IgD-negative memory B cell (primary cell): ENCODE data around the gene ARRB1. TPM values are rescaled to one million over a fixed set of nuclear protein-coding genes. Genes with fewer than 3 reads are reported as not detected.
A peak's percentile ranks its signal among the peaks of the same experiment; 100 is the strongest.

ENCODE experiments used
- H3K27ac Mint-ChIP-seq, 3 donors: one replicate each; pipeline ENCODE4 v1.8.0; 2020 to 2022; ENCODE audit warnings: mild to moderate bottlenecking in 3 of 3, mixed read lengths in 3 of 3, moderate library complexity in 1 of 3
- H3K27me3 Mint-ChIP-seq: one replicate; pipeline ENCODE4 v1.8.0; 2021; ENCODE audit warnings: mixed read lengths
- H3K36me3 Mint-ChIP-seq: one replicate; pipeline ENCODE4 v1.8.0; 2020; ENCODE audit warnings: mild to moderate bottlenecking, mixed read lengths
- H3K4me1 Mint-ChIP-seq, 3 donors: one replicate each; pipeline ENCODE4 v1.8.0; 2020 to 2022; ENCODE audit warnings: mixed read lengths in 3 of 3, mild to moderate bottlenecking in 1 of 3
- H3K4me3 Mint-ChIP-seq, 4 donors: one replicate each; pipeline ENCODE4 v1.8.0; 2020 to 2022; ENCODE audit warnings: mild to moderate bottlenecking in 4 of 4, mixed read lengths in 4 of 4, moderate library complexity in 3 of 4
- H3K9me3 Mint-ChIP-seq, 3 donors: one replicate each; pipeline ENCODE4 v1.8.0; 2020 to 2021; ENCODE audit warnings: mixed read lengths in 3 of 3, mild to moderate bottlenecking in 1 of 3
- polyA plus RNA-seq: library from polyadenylated mRNA; unstranded; fragments of 300-500 nt; fragmentation: Illumina TruSeq; gene quantifications from one replicate; pipeline ENCODE4 v1.2.3, GENCODE V29; 2021

The ARRB1 gene
- polyA plus RNA-seq, 1 donor from 2014 or later = 3.0 TPM

DNA sequence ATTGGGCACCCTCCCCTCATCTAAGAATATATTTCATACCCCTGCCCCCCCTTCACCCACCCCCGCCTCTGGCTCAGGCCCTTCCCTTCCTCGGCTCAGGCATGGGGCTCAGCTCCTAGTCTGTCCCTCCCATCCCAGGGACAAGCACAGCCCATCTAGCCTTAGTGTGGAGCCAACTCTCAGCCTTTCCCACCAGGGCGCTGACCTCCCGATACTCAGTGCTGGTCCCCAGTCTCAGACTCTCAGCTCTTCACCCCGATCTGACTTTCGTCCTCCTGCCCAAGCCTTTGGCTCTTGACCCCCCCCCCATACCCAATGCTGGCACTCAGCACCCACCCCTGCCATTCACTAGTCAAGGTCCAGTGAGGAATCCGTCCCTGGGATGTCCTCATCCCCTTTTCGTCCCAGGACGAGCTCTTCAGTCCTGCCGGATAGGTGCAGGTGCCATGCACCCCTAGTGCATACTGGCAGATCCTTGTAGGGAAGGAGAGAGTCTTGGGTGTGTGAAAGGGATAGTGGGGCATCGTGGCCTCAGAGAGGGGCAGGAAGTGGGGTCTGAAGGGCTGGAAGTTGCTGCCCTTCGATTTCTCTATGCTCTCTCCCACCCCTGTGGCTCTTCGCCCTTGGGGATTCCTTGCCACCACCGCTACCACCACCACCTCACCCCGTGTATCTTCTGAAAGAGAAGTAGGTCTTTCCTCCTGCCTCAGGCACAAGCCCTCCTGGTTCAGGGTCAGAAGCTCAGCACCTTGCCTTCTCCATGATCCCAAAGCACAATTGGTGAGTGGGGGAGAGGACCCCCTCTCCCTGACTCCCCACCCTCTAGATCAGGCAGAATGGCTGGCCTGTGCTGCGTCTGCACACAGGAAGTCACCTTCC, 108.5 kb downstream of the ARRB1 start:
- H3K27me3 Mint-ChIP-seq = peaks cover 33% of the 10 kb centered on the region

DNA sequence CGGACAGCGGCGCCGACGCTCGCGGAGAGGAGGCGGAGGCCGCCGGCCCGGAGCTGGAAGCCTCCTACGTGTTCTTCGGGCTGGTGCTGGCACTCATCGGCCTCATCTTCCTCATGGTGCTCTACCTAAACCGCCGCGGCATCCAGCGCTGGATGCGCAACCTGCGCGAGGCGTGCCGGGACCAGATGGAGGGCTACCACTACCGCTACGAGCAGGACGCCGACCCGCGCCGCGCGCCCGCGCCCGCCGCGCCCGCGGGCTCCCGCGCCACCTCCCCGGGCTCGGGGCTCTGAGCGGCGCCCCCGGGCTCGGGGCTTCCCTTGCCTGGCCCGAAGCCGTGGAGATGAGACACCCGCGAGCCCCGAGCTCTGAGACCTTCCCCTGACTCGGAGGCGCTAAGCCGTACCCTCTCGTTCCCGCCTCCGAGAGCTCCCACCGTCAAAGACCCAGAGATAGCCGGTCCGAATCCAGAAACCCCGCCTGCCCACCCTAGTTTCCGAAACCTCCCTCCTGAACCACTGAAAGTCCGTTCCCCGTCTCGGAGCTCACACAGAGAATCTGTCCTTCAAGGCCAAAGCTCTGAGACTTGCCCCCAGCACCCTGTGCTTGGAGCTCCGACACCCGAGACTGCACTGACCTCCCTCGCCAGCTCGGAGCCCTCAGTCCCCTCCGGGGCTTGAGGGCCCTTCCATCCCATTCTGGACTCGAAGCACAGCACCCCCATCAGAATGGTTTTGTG, 109.4 kb downstream of the ARRB1 start:
- Mint-ChIP-seq H3K36me3 (no peaks in the 10 kb centered on the region), H3K4me3 (peak overlapping the region; percentile 68 to 89 (median 79)), H3K27me3 (peaks cover 42% of the 10 kb centered on the region), H3K27ac (no peak overlapping the region), H3K9me3 (no peaks in the 10 kb centered on the region), H3K4me1 (peaks cover 0 to 6% (median 2%) of the 10 kb centered on the region in 3 donors)

More for the DNA sequence above, 108.5 kb downstream of the ARRB1 start:
- Mint-ChIP-seq H3K27ac (peak overlapping the region in 1 of 3 donors; percentile 62), H3K4me3 (peak overlapping the region; percentile 50 to 89 (median 70)), H3K4me1 (peaks cover 0 to 4% (median 2%) of the 10 kb centered on the region in 3 donors), H3K36me3 (no peaks in the 10 kb centered on the region), H3K9me3 (no peaks in the 10 kb centered on the region)

DNA sequence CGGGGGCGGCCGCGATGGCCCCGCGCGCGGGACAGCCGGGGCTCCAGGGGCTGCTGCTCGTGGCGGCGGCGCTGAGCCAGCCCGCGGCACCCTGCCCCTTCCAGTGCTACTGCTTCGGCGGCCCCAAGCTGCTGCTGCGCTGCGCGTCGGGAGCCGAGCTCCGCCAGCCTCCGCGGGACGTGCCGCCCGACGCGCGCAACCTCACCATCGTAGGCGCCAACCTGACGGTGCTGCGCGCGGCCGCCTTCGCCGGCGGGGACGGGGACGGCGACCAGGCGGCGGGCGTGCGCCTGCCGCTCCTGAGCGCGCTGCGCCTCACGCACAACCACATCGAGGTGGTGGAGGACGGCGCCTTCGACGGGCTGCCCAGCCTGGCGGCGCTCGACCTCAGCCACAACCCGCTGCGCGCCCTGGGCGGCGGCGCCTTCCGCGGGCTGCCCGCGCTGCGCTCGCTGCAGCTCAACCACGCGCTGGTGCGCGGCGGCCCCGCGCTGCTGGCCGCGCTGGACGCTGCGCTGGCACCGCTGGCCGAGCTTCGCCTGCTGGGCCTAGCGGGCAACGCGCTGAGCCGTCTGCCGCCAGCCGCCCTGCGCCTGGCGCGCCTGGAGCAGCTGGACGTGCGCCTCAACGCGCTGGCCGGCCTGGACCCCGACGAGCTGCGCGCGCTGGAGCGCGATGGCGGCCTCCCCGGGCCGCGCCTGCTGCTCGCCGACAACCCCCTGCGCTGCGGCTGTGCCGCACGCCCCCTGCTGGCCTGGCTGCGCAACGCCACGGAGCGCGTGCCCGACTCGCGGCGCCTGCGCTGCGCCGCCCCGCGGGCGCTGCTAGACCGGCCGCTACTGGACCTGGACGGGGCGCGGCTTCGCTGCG, 110.2 kb downstream of the ARRB1 start:
- Mint-ChIP-seq H3K9me3 (no peaks in the 10 kb centered on the region), H3K27me3 (peaks cover 46% of the 10 kb centered on the region), H3K4me1 (peaks cover 0 to 6% (median 2%) of the 10 kb centered on the region in 3 donors), H3K4me3 (peak overlapping the region in 3 of 4 donors; percentile 61 to 88 (median 87)), H3K36me3 (no peaks in the 10 kb centered on the region), H3K27ac (no peak overlapping the region)

- Mint-ChIP-seq H3K36me3 (no peaks in the 10 kb centered on the region), H3K27ac (no peak within 1 kb of the TSS), H3K27me3 (peaks cover 53% of the 10 kb centered on the region), H3K4me3 (peak within 1 kb of the TSS in 3 of 4 donors; percentile 34 to 83 (median 78)), H3K4me1 (peaks cover 0 to 6% (median 2%) of the 10 kb centered on the region in 3 donors), H3K9me3 (no peaks in the 10 kb centered on the region)
Measured at GRCh38 chr11:75240311-75241035, 111.0 kb downstream of the ARRB1 start, which contains the start of gene TPBGL. Gene TPBGL (plus strand): TSS chr11:75240774. CDS start chr11:75241050, 276 bp downstream.

DNA sequence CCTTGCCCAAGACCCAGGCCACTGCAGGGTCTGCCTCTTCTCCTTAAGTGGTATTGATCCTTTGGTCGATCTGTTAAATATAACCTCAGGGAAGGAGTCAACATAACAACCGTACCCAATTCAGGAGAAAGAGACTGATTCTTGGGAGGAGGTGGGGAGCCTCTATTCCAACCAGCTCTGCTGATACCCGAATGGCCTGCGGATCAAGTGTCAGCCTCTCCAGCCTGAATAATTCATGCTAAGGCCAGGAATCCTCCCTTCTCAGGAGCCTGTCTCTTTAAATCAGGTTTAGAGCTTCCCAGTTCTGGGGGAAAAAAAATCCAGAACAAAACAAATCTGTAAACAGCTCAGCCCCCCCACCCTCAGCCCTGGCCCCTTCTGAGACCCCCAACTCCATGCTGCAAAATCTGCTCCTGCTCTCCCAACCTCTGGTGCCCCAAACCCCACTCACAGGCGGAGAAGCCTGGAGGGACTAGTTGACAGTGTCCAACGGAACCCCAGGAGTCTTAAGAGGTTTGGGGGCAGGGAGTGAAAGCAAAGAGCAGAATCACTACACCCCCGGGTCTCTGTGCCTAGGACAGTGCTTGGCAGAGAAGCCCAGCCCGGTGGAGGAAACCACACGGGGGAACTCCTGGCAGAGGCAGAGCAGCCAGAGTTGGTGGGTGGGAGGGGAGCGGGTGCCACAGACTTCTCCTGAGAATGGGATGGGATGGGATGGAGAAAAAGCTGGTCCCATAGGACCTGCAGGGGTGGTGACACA, 111.8 kb downstream of the ARRB1 start:
- Mint-ChIP-seq H3K4me1 (peaks cover 0 to 6% (median 2%) of the 10 kb centered on the region in 3 donors), H3K4me3 (peak overlapping the region in 2 of 4 donors; percentile 34 to 78), H3K27me3 (peaks cover 54% of the 10 kb centered on the region), H3K27ac (no peak overlapping the region), H3K36me3 (no peaks in the 10 kb centered on the region), H3K9me3 (no peaks in the 10 kb centered on the region)

DNA sequence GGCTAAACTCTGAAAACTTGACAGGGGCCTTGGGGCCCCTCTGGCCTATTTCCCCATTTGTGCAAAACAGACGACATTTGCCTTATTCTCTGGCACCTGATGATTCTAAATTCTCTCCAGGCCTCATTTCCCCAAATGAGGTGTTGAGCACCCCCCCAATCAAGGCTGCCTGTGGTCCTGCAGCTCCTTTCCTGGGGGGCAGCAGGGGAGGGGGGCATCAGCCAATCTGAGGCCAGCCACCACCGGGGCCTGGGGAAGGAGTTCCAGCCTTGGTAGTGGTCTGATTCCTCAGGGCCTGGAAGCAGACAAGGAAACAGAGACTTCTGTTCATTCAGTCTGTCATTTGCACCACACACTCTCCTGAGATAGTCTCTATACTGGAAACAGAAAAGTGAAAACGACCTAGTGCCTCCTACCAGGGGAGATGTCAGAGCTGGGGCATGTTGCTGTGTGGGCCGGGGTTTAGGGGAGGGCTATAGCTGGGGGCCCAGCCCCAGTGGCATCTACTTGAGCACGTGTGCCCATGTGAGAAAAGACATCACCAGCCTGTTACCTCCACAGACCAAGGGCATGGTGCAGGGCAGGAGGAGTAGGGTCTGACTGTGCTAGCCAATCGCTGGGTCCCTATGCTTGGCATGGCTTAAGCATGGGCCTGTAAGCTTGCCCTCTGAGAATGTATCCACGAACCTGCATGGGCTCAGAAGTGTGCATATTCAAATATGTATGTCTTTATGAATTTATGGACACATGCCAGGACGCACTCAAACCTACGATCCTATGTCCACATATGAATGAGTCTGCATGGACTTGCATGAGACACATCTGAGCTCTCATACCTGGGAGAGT, 112.6 kb downstream of the ARRB1 start:
- H3K9me3 Mint-ChIP-seq = peaks cover 0 to 4% (median 0%) of the 10 kb centered on the region in 3 donors
- H3K27me3 Mint-ChIP-seq = peaks cover 54% of the 10 kb centered on the region
- H3K36me3 Mint-ChIP-seq = no peaks in the 10 kb centered on the region
- H3K27ac Mint-ChIP-seq = no peak overlapping the region
- H3K4me1 Mint-ChIP-seq = peaks cover 0 to 6% (median 2%) of the 10 kb centered on the region in 3 donors
- H3K4me3 Mint-ChIP-seq = peak overlapping the region in 2 of 4 donors; percentile 14 to 36

DNA sequence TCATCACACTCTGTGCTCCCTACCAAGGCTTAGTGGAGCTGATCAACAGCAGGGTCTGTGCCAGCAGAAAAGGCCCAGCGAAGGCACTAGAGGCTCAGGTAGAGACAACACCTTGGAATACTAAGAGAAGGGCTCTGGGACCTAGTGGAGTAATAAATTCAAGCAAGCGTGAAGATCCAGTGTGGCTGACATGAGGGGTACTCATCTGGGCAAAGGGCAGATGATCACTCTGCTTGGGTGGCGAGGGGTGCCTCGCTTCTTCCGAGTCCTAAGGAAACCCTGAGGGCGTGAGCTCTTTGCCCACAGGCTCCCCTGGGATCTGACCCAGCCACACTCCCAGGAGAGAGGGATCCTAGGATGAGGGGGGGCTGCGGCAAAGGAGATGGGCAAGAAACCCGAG, 114.4 kb downstream of the ARRB1 start:
- peaks cover 0 to 4% (median 0%) of the 10 kb centered on the region in 3 donors for H3K4me1 Mint-ChIP-seq
- no peaks in the 10 kb centered on the region for H3K36me3 Mint-ChIP-seq
- no peak overlapping the region for H3K4me3 Mint-ChIP-seq
- peaks cover 0 to 4% (median 0%) of the 10 kb centered on the region in 3 donors for H3K9me3 Mint-ChIP-seq
- peaks cover 45% of the 10 kb centered on the region for H3K27me3 Mint-ChIP-seq
- no peak overlapping the region for H3K27ac Mint-ChIP-seq

DNA sequence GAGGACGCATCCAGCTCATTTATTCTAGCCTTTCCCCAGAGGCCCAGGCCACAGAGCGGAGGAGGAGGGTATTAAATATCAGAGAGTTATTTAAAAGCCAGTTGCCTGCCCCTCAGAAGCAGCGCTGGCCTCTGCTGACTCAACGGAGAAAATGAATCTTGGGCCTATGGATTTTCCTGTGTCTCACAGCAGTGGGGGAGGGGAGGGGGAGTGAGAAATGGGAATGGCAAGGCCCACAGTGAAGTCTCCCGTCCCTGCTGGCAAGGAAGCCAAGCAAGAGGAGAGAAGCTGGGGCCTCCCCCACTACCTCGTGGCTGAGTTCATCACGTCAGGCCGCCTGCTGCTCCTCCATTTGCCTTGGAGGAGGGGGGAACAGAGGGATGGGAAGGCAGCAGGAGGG, 115.4 kb downstream of the ARRB1 start:
- no peaks in the 10 kb centered on the region for H3K36me3 Mint-ChIP-seq
- no peak overlapping the region for H3K27ac Mint-ChIP-seq
- peaks cover 0 to 4% (median 0%) of the 10 kb centered on the region in 3 donors for H3K9me3 Mint-ChIP-seq
- peaks cover 44% of the 10 kb centered on the region for H3K27me3 Mint-ChIP-seq
- peaks cover 0 to 4% (median 0%) of the 10 kb centered on the region in 3 donors for H3K4me1 Mint-ChIP-seq
- no peak overlapping the region for H3K4me3 Mint-ChIP-seq

DNA sequence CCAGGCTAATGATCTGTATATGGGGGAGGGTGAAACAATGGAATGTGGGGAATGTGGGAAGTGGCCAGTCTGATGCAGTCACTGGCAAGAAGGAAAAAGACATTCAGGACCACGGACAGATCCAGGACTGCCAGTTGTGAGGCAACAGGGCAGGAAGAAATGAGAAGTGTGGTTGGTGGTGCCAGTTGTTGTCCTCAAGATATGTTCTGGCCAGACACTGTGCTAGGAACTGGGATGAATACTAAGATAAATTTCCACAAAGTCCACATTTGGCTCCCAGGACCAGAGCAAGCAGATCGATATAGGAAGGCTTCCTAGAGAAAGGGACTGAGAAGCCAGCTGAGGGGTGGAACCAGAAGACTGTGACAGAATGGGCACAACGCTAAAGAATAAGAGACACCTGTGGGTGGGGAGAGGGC, 117.7 kb downstream of the ARRB1 start:
- H3K4me1 Mint-ChIP-seq = peaks cover 0 to 4% (median 0%) of the 10 kb centered on the region in 3 donors
- H3K9me3 Mint-ChIP-seq = peaks cover 0 to 4% (median 0%) of the 10 kb centered on the region in 3 donors
- no peak overlapping the region for H3K27ac Mint-ChIP-seq
- peaks cover 37% of the 10 kb centered on the region for H3K27me3 Mint-ChIP-seq
- H3K36me3 Mint-ChIP-seq = peaks cover 2% of the 10 kb centered on the region
- H3K4me3 Mint-ChIP-seq = no peak overlapping the region

DNA sequence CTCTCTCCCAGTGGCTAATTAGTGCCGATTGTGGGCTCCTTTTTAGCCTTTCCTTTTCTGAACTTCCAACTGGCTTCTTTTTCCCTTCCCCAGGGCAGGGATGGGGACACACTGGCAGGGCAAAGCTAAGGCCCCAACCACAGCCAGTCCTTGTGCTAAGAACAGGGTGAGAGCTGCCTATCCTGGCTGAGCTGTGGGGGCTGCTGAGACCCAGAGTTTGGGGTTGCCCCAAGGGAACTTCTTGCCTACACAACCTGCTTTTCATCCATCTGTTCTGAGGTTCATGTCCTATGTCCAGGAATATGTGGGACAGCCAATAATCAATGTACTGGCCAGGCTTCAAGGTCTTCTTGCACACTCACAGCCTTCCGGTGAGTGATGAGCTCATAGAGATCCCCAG, 120.8 kb downstream of the ARRB1 start:
- H3K36me3 Mint-ChIP-seq = peaks cover 2% of the 10 kb centered on the region
- peaks cover 0 to 1% (median 0%) of the 10 kb centered on the region in 3 donors for H3K4me1 Mint-ChIP-seq
- no peak overlapping the region for H3K27ac Mint-ChIP-seq
- H3K4me3 Mint-ChIP-seq = peak overlapping the region in 1 of 4 donors; percentile 21
- peaks cover 0 to 4% (median 0%) of the 10 kb centered on the region in 3 donors for H3K9me3 Mint-ChIP-seq
- peaks cover 19% of the 10 kb centered on the region for H3K27me3 Mint-ChIP-seq

GRCh38 chr11:75229466-75229865, 122.0 kb downstream of the ARRB1 start:
- Mint-ChIP-seq H3K36me3 (peaks cover 2% of the 10 kb centered on the region), H3K4me1 (peaks cover 0 to 1% (median 0%) of the 10 kb centered on the region in 3 donors), H3K9me3 (peaks cover 0 to 3% (median 0%) of the 10 kb centered on the region in 3 donors), H3K4me3 (no peak overlapping the region), H3K27me3 (peaks cover 17% of the 10 kb centered on the region), H3K27ac (peak overlapping the region in 1 of 3 donors; percentile 17)

DNA sequence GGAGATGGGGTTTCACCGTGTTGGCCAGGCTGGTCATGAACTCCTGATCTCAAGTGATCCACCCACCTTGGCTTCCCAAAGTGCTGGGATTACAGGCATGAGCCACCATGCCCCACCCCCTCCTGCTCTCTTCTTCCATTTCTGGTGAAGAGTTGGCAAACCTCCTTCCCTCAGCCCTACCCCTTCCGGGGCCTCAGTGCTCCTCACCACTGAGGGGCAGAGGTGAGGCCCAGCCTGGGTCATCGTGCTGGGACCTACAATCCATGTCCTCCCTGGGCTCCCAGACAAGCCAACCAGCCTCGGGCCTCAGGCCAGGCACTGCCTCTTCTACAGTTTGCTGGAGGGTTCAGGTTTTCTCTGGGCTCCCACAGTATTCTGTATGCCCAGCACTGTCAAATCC, 125.7 kb downstream of the ARRB1 start:
- H3K9me3 Mint-ChIP-seq = no peaks in the 10 kb centered on the region
- no peak overlapping the region for H3K4me3 Mint-ChIP-seq
- no peaks in the 10 kb centered on the region for H3K4me1 Mint-ChIP-seq
- peaks cover 5% of the 10 kb centered on the region for H3K27me3 Mint-ChIP-seq
- peaks cover 2% of the 10 kb centered on the region for H3K36me3 Mint-ChIP-seq
- H3K27ac Mint-ChIP-seq = peak overlapping the region in 1 of 3 donors; percentile 80
